ENCODE data around the gene GPRIN2. TPM values are rescaled to one million over a fixed set of nuclear protein-coding genes. Genes with fewer than 3 reads are reported as not detected.

The GPRIN2 gene
- total RNA-seq, 1 experiment from 2014 or later: 10.5 TPM

- Mint-ChIP-seq H3K9me3 (no peaks in the 10 kb centered on the region), H3K4me1 (no peaks in the 10 kb centered on the region), H3K27ac (no peak overlapping the region), H3K36me3 (ENCODE audit: insufficient read depth in 1 of 3, low read depth in 3 of 3) (no peaks in the 10 kb centered on the region), H3K27me3 (ENCODE audit: low read depth) (peaks cover 3% of the 10 kb centered on the region; the same call in 1 of the 2 replicates), H3K4me3 (no peak overlapping the region)
- Histone ChIP-seq H2AFZ (ENCODE audit: low read length) (no peak overlapping the region), H2BK5ac (ENCODE audit: insufficient read length, low read length) (no peak overlapping the region), H3K79me2 (ENCODE audit: insufficient read depth, low read length) (no peaks in the 10 kb centered on the region), H2BK120ac (ENCODE audit: low read depth, low read length, poor library complexity, severe bottlenecking) (no peak overlapping the region), H3K9ac (ENCODE audit: extremely low read depth, insufficient read length, low read length) (no peak overlapping the region), H2BK12ac (ENCODE audit: insufficient read length, low read depth, low read length) (no peak overlapping the region), H3K4me2 (ENCODE audit: insufficient read depth, insufficient read length, low read length) (no peak overlapping the region), H3K79me1 (ENCODE audit: insufficient read depth, low read depth, low read length, poor library complexity, severe bottlenecking) (no peaks in the 10 kb centered on the region), H2BK15ac (ENCODE audit: low read depth, low read length) (no peak overlapping the region), H2BK20ac (ENCODE audit: low read depth, low read length, poor library complexity, severe bottlenecking) (no peak overlapping the region), H3K56ac (ENCODE audit: insufficient read length, low read depth, low read length) (no peak overlapping the region), H3K9me3 (ENCODE audit: control insufficient read depth, low read depth, low read length) (no peaks in the 10 kb centered on the region), H4K5ac (ENCODE audit: insufficient read length, low read depth, low read length) (no peak overlapping the region), H3K14ac (ENCODE audit: insufficient read depth, low read length) (no peak overlapping the region; the same call in 1 of the 2 replicates), H3K27ac (ENCODE audit: insufficient read length, low read depth, low read length) (no peak overlapping the region), H4K91ac (ENCODE audit: insufficient read length, low read depth, low read length) (no peak overlapping the region), H4K8ac (replicated peaks; ENCODE audit: insufficient read length, low read depth, low read length) (no peak overlapping the region), H3K23me2 (ENCODE audit: insufficient read length, low read depth, low read length, poor library complexity, severe bottlenecking) (no peaks in the 10 kb centered on the region), H3K23ac (ENCODE audit: insufficient read length, low read depth, low read length) (no peak overlapping the region), H2AK5ac (ENCODE audit: insufficient read length, low read length) (no peak overlapping the region), H4K20me1 (ENCODE audit: control insufficient read depth, insufficient read depth, insufficient read length) (no peaks in the 10 kb centered on the region), H3K27me3 (ENCODE audit: insufficient read depth, low read length) (no peaks in the 10 kb centered on the region), H3K4me1 (ENCODE audit: insufficient read depth, low read length) (no peaks in the 10 kb centered on the region), H3K18ac (ENCODE audit: insufficient read length, low read depth, low read length) (no peak overlapping the region), H3T11ph (ENCODE audit: low read length) (no peak overlapping the region), H3K4ac (ENCODE audit: low read depth, low read length) (no peak overlapping the region)
- WGBS (ENCODE audit: extremely low coverage, insufficient read length, low lambda C conversion rate): no CpG with 5 or more reads among the region's 3 CpGs
- no peak for TF ChIP-seq CTCF (conservative IDR thresholded peaks at IDR 0.05)
- peak; percentile 20 for DNase-seq
Measured at GRCh38 chr10:46515793-46516192, 40.7 kb downstream of the GPRIN2 start.

All from H9 (cell line).